Keratinocyte (primary cell): ENCODE data around the gene ALX1.

Source experiments
- EZH2 ChIP-seq: IDR thresholded peaks from one replicate; pipeline ENCODE4 v1.6.1; 2012; ENCODE audit warnings: inconsistent platforms, mild to moderate bottlenecking, low read length, moderate library complexity
- TF ChIP-seq, protein P1 (sequence below), 3 experiments: IDR thresholded peaks in 1 of 3; conservative IDR thresholded peaks in 1 of 3; optimal IDR thresholded peaks in 1 of 3; 2 replicates in 2 of 3; 3 replicates in 1 of 3; pipeline versions ENCODE3 to v1.5.1; 2011; ENCODE audit warnings: low read length in 3 of 3, mild to moderate bottlenecking in 3 of 3, moderate library complexity in 2 of 3, control low read depth in 1 of 3, inconsistent platforms in 1 of 3; ENCODE audit not compliant: insufficient read depth in 2 of 3; ENCODE audit errors: extremely low read depth in 1 of 3

DNA sequence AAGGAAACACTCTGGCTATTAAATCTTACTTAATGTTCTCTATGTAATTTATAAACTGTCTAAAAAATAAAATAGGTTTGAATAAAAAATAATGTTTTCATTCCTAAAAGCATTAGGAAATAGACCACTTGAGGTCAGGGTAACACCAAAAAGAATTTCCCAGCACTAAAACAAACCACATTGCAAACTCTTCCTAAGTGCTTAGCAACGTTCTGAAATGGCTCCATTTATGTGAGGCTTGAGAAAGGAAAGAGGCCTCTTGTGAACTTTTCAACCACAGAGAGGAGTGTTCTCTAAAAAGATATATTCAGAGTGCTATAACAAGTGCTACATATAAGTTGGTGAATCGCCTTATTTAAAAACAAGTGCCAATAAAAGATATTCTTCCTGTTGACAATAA lies 42.7 kb downstream of the ALX1 start:
- TF ChIP-seq, protein P1, sequence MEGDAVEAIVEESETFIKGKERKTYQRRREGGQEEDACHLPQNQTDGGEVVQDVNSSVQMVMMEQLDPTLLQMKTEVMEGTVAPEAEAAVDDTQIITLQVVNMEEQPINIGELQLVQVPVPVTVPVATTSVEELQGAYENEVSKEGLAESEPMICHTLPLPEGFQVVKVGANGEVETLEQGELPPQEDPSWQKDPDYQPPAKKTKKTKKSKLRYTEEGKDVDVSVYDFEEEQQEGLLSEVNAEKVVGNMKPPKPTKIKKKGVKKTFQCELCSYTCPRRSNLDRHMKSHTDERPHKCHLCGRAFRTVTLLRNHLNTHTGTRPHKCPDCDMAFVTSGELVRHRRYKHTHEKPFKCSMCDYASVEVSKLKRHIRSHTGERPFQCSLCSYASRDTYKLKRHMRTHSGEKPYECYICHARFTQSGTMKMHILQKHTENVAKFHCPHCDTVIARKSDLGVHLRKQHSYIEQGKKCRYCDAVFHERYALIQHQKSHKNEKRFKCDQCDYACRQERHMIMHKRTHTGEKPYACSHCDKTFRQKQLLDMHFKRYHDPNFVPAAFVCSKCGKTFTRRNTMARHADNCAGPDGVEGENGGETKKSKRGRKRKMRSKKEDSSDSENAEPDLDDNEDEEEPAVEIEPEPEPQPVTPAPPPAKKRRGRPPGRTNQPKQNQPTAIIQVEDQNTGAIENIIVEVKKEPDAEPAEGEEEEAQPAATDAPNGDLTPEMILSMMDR (optimal IDR thresholded peaks at IDR 0.05 in 1 of 3, IDR thresholded peaks at IDR 0.05 in 1 of 3, conservative IDR thresholded peaks at IDR 0.05 in 1 of 3; ENCODE audit: extremely low read depth in 1 of 3, insufficient read depth in 2 of 3, low read length in 3 of 3), result no peak
- no peak for TF ChIP-seq EZH2
